GM08714 (cell line): Measurements from ENCODE around the gene RNF150.

Source experiments
- H3K4me3 ChIP-seq: fragments of 200-500 bp; sonication (Bioruptor generic); 2 replicates; pipeline ENCODE4 v1.5.1; 2014; ENCODE audit warnings: mild to moderate bottlenecking, low read length, inconsistent platforms
- ZNF274 ChIP-seq: IDR thresholded peaks from 2 replicates; pipeline ENCODE4 v1.6.1; 2012; ENCODE audit warnings: mild to moderate bottlenecking, low read depth, low read length

The RNF150 gene

GRCh38 chr4:141144207-141144606 is 10.9 kb upstream of the RNF150 start:
- H3K4me3 ChIP-seq, result no peak overlapping the region
- no peak for TF ChIP-seq ZNF274

GRCh38 chr4:141142423-141142822 is 9.2 kb upstream of the RNF150 start:
- no peak overlapping the region for H3K4me3 ChIP-seq
- no peak for TF ChIP-seq ZNF274

- no peak for TF ChIP-seq ZNF274
- no peak overlapping the region for H3K4me3 ChIP-seq
Observed at GRCh38 chr4:141140391-141141200, 7.3 kb upstream of the RNF150 start.

GRCh38 chr4:141133999-141134995 is 1.0 kb upstream of the RNF150 start:
- H3K4me3 ChIP-seq, result no peak overlapping the region
- TF ChIP-seq ZNF274, result no peak

GRCh38 chr4:141132709-141133145 is 542 bp downstream of the RNF150 start:
- peak overlapping the region; percentile 52; the same call in 1 of the 2 replicates for H3K4me3 ChIP-seq
- TF ChIP-seq ZNF274, result no peak

- H3K4me3 ChIP-seq, result peak overlapping the region; percentile 52
- no peak for TF ChIP-seq ZNF274
Observed at GRCh38 chr4:141132072-141132708, 1.1 kb downstream of the RNF150 start.

- no peak overlapping the region; the same call in 1 of the 2 replicates for H3K4me3 ChIP-seq
- TF ChIP-seq ZNF274, result no peak
Observed at GRCh38 chr4:141131723-141132071, 1.6 kb downstream of the RNF150 start.

GRCh38 chr4:141130947-141131605 is 2.2 kb downstream of the RNF150 start:
- TF ChIP-seq ZNF274, result no peak
- H3K4me3 ChIP-seq, result no peak overlapping the region; the same call in 1 of the 2 replicates

- H3K4me3 ChIP-seq, result no peak overlapping the region
- no peak for TF ChIP-seq ZNF274
Observed at GRCh38 chr4:141127884-141128283, 5.4 kb downstream of the RNF150 start.

GRCh38 chr4:141126769-141127168 is 6.5 kb downstream of the RNF150 start:
- TF ChIP-seq ZNF274, result no peak
- no peak overlapping the region for H3K4me3 ChIP-seq

- TF ChIP-seq ZNF274, result no peak
Observed at GRCh38 chr4:141124224-141124623, 9.0 kb downstream of the RNF150 start.

GRCh38 chr4:141121768-141122454 is 11.4 kb downstream of the RNF150 start:
- H3K4me3 ChIP-seq, result no peak overlapping the region
- TF ChIP-seq ZNF274, result no peak

More at GRCh38 chr4:141124224-141124623, 9.0 kb downstream of the RNF150 start:
- H3K4me3 ChIP-seq, result no peak overlapping the region

GRCh38 chr4:141121101-141121500 is 12.2 kb downstream of the RNF150 start:
- TF ChIP-seq ZNF274, result no peak
- no peak overlapping the region for H3K4me3 ChIP-seq
